ENCODE results near the gene SYCE3.

Gene SYCE3

DNA sequence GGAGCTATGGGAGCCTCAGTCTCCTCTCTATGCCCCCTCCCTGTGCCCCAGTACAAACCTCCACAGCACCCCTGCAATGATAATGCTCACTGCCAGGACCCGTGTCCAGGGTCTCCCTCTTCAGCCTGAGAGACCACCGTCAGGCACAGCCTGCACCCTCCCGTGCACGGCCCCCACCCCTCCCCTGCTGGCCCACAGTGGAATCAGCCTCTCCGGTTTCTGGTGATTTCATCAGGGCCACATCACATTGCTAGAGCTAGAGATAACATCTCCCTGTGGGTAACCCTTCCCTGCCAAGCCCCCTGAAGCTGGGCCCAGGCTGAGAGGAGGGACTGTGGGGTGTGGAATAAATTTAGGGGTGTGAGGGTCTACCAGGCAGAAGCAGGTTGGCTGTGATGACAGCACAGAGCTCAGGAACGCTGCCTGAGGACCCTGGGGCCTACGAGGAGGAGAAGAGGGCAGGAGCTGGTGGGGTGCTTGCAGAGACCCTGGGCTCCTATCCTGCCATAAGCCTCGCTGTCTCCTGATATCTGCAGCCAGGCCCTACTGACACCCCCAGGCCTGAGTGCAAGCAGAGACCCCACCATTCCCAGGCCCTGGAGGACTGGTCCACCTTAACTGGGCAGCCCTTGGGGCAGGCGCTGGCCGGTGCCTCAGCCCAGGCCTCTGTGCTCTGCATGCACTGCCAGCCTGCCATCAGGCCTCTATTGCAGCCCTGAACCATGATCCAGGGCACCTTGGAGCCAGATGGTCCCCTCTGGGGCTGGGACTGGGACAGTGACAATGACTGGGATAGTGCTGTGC is 17.0 kb downstream of the SYCE3 start, which contains the start of gene KLHDC7B:
Gene KLHDC7B (plus strand): TSS at position 378 of the 804 bp plus-strand sequence. CDS start 345 bp downstream, at position 723.
- no peaks in the 10 kb centered on the region for H3K36me3 ChIP-seq (replicated peaks; ENCODE audit: insufficient read depth, low read length)
- H3K4me3 ChIP-seq (ENCODE audit: low read length), result no peak within 1 kb of the TSS
- H3F3A ChIP-seq (ENCODE audit: insufficient read depth, low read length), result peaks cover 15% of the 10 kb centered on the region; the same call in 1 of the 2 replicates
- H4K20me1 ChIP-seq (ENCODE audit: insufficient read depth, low read length), result no peaks in the 10 kb centered on the region
- H2AFZ ChIP-seq (ENCODE audit: low read length), result peak within 1 kb of the TSS; percentile 62; the same call in 1 of the 2 replicates
- no peaks in the 10 kb centered on the region for H3K9me2 ChIP-seq (replicated peaks; ENCODE audit: insufficient read depth, low read length)
- no peak within 1 kb of the TSS for H3K27ac ChIP-seq (ENCODE audit: low read length)
- peaks cover 25% of the 10 kb centered on the region for H3K27me3 ChIP-seq (replicated peaks; ENCODE audit: insufficient read depth, low read length)
- H3K79me2 ChIP-seq (ENCODE audit: low read length), result no peaks in the 10 kb centered on the region
- H3K9ac ChIP-seq (ENCODE audit: low read length), result no peak within 1 kb of the TSS
- DNase-seq, result no peak
- H3K4me2 ChIP-seq (ENCODE audit: low read depth, low read length), result peak within 1 kb of the TSS; percentile 63; the same call in 1 of the 2 replicates
- no peak for TF ChIP-seq EZH2 (optimal IDR thresholded peaks at IDR 0.05; ENCODE audit: low read depth, low read length)
- TF ChIP-seq, protein P1, sequence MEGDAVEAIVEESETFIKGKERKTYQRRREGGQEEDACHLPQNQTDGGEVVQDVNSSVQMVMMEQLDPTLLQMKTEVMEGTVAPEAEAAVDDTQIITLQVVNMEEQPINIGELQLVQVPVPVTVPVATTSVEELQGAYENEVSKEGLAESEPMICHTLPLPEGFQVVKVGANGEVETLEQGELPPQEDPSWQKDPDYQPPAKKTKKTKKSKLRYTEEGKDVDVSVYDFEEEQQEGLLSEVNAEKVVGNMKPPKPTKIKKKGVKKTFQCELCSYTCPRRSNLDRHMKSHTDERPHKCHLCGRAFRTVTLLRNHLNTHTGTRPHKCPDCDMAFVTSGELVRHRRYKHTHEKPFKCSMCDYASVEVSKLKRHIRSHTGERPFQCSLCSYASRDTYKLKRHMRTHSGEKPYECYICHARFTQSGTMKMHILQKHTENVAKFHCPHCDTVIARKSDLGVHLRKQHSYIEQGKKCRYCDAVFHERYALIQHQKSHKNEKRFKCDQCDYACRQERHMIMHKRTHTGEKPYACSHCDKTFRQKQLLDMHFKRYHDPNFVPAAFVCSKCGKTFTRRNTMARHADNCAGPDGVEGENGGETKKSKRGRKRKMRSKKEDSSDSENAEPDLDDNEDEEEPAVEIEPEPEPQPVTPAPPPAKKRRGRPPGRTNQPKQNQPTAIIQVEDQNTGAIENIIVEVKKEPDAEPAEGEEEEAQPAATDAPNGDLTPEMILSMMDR (IDR thresholded peaks at IDR 0.05; ENCODE audit: low read length), result no peak
- no peak for TF ChIP-seq EZH2phosphoT487 (IDR thresholded peaks at IDR 0.05; ENCODE audit: low read length)
- peaks cover 8% of the 10 kb centered on the region; the same call in 1 of the 2 replicates for H3K4me1 ChIP-seq (ENCODE audit: low read length)
- no peaks in the 10 kb centered on the region for H3K9me3 ChIP-seq (replicated peaks; ENCODE audit: insufficient read depth, low read length)

DNA sequence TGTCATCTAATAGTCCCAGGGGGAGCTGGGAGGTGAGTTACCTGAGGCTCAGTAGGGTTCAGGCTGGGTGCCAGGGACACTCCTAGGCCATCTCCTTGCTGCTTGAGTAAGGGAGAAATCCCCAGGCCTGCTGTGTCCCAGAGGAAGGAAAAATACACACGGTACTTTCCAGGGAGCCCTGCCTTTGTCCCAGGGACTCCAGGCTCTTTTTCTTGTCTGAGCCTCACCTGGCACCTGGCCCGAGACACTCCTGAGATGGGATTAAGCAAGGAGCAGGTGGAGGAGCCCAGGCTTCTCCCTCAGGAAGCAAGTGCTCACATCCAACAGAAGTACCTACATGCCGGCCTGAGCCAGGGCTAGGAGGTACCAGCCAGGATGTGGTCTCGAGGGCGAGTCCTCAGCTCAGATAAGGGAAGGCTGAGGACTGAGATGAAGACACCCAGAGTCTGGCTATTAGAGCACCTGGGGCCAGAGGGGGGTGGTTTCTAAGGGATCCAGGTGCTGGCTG is 17.9 kb downstream of the SYCE3 start:
- Histone ChIP-seq H3K4me2 (ENCODE audit: low read depth, low read length) (peak overlapping the region; percentile 63), H3K27me3 (replicated peaks; ENCODE audit: insufficient read depth, low read length) (peaks cover 25% of the 10 kb centered on the region), H3K4me3 (ENCODE audit: low read length) (peak overlapping the region; percentile 24; the same call in 1 of the 2 replicates), H3F3A (ENCODE audit: insufficient read depth, low read length) (peaks cover 22% of the 10 kb centered on the region), H2AFZ (ENCODE audit: low read length) (peak overlapping the region; percentile 62), H3K4me1 (ENCODE audit: low read length) (peaks cover 16% of the 10 kb centered on the region; the same call in 1 of the 2 replicates), H3K9me2 (replicated peaks; ENCODE audit: insufficient read depth, low read length) (no peaks in the 10 kb centered on the region), H3K36me3 (replicated peaks; ENCODE audit: insufficient read depth, low read length) (no peaks in the 10 kb centered on the region), H3K9me3 (replicated peaks; ENCODE audit: insufficient read depth, low read length) (no peaks in the 10 kb centered on the region), H3K79me2 (ENCODE audit: low read length) (no peaks in the 10 kb centered on the region), H3K27ac (ENCODE audit: low read length) (no peak overlapping the region), H3K9ac (ENCODE audit: low read length) (no peak overlapping the region), H4K20me1 (ENCODE audit: insufficient read depth, low read length) (no peaks in the 10 kb centered on the region)
- DNase-seq, result no peak
- TF ChIP-seq EZH2 (optimal IDR thresholded peaks at IDR 0.05; ENCODE audit: low read depth, low read length) (no peak), EZH2phosphoT487 (IDR thresholded peaks at IDR 0.05; ENCODE audit: low read length) (no peak)
- TF ChIP-seq, protein P1 (IDR thresholded peaks at IDR 0.05; ENCODE audit: low read length), result no peak

DNA sequence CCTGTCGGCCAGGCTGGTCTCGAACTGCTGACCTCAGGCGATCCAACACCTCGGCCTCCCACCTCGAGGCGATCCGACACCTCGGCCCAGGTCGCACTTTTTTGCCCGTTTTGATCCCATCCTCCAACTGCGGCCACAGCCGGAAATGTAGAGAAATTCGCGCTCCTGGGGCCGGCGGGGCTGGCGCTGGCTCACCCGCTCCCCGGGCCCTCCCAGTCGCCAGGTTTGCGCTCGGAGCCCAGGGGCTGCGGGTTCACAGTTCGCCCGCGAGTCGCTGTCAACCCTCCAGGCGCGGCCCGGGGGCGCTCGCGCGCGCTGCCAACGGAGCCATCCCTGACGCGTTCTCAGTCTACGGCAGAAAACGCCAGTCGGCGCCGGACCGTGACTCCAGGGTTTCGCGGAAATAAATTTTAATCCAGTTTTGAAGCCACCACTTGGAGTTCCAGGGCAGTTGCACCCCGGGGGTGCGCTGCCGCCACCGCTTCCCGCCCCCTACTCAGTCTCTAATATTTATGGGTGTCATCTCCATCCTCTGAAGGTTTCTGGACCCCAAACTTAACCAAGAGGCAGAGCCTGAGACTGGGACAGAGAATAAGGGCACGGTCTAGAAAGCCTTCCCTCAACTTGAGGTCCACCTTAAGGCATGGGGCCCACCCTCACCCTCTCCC is 18.5 kb downstream of the SYCE3 start:
- Histone ChIP-seq H3K27ac (ENCODE audit: low read length) (no peak overlapping the region), H2AFZ (ENCODE audit: low read length) (peak overlapping the region; percentile 62), H3K9me2 (replicated peaks; ENCODE audit: insufficient read depth, low read length) (no peaks in the 10 kb centered on the region), H3K27me3 (replicated peaks; ENCODE audit: insufficient read depth, low read length) (peaks cover 25% of the 10 kb centered on the region), H3K4me3 (ENCODE audit: low read length) (peak overlapping the region; percentile 24), H3K4me2 (ENCODE audit: low read depth, low read length) (peak overlapping the region; percentile 63), H3K36me3 (replicated peaks; ENCODE audit: insufficient read depth, low read length) (no peaks in the 10 kb centered on the region), H3K79me2 (ENCODE audit: low read length) (no peaks in the 10 kb centered on the region), H3K4me1 (ENCODE audit: low read length) (peaks cover 18% of the 10 kb centered on the region; the same call in 1 of the 2 replicates), H3K9ac (ENCODE audit: low read length) (peak overlapping the region; percentile 28; the same call in 1 of the 2 replicates), H4K20me1 (ENCODE audit: insufficient read depth, low read length) (no peaks in the 10 kb centered on the region), H3K9me3 (replicated peaks; ENCODE audit: insufficient read depth, low read length) (no peaks in the 10 kb centered on the region), H3F3A (ENCODE audit: insufficient read depth, low read length) (peaks cover 28% of the 10 kb centered on the region)
- TF ChIP-seq EZH2phosphoT487 (IDR thresholded peaks at IDR 0.05; ENCODE audit: low read length) (no peak), EZH2 (optimal IDR thresholded peaks at IDR 0.05; ENCODE audit: low read depth, low read length) (no peak)
- TF ChIP-seq, protein P1 (IDR thresholded peaks at IDR 0.05; ENCODE audit: low read length), result peak; percentile 78
- DNase-seq, result peak; percentile 83

All from MM.1S (cell line).